SK-N-MC (cell line): ENCODE measurements around the gene SLC4A8.

Experiments
- EZH2 ChIP-seq: fragments of 200-600 bp; sonication (generic); IDR thresholded peaks from one replicate; pipeline ENCODE4 v1.6.1; 2017; ENCODE audit warnings: antibody characterized with exemption
- FOXP2 ChIP-seq: optimal IDR thresholded peaks from 2 replicates; pipeline ENCODE3; 2011; ENCODE audit warnings: mild to moderate bottlenecking, moderate library complexity; ENCODE audit not compliant: insufficient read depth; ENCODE audit errors: extremely low read length, control extremely low read depth
- POLR2AphosphoS5 ChIP-seq: IDR thresholded peaks from 2 replicates; pipeline ENCODE4 v1.6.1; 2012; ENCODE audit warnings: mild to moderate bottlenecking, low read depth, low read length, borderline replicate concordance

DNA sequence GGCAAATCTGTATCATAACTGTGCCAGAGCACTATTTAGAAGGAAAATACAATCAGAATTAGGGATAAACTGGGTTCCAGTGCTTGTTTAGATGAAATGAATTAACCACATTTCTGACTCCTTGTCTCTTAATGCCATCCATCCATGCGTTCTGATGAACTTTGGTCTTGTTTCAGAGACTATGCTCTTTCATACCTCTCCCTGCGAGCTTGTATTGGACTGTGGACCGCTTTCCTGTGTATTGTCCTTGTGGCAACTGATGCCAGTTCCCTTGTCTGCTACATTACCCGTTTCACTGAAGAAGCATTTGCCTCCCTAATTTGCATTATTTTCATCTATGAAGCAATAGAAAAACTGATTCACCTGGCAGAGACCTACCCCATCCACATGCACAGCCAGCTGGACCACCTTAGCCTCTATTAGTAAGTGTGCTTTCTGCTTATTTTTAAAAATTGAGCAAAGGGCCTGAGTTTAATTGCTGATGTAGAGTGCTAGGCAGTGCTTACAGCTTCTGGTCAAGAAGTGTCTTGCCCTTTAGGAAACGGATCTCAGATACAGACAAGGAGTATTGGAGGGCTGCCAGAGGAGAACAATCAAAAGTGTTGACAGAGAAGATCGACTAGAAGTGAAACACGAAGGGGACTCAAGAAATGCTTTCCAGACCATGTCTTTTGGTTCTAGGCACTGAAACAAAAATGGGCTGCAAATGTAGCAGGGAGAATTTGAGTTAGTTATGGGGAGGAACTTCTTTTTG lies 46.7 kb downstream of the SLC4A8 start:
- TF ChIP-seq POLR2AphosphoS5, result no peak
- no peak for TF ChIP-seq EZH2
- no peak for TF ChIP-seq FOXP2
